Breast epithelium (tissue), 4 donors: ENCODE data around the gene MEX3D. TPM values are rescaled to one million over a fixed set of nuclear protein-coding genes. Genes with fewer than 3 reads are reported as not detected.

Experiments
- DNase-seq, 2 donors: peaks; one replicate each; pipeline ENCODE4 v3.0.0-alpha.2; 2019; ENCODE audit warnings: low spot score in 2 of 2
- H3K27ac ChIP-seq, 2 donors: fragments of 200-600 bp; sonication (generic) in 1 of 2; one replicate each; pipeline ENCODE4 v1.5.1; 2016 to 2019; ENCODE audit warnings: mild to moderate bottlenecking in 1 of 2
- H3K27me3 ChIP-seq, 2 donors: fragments of 200-600 bp; sonication (generic) in 1 of 2; one replicate each; pipeline versions ENCODE4 v1.5.1 to v1.6.0; 2017 to 2019; ENCODE audit warnings: control low read depth in 1 of 2, mild to moderate bottlenecking in 1 of 2
- H3K36me3 ChIP-seq: fragments of 200-600 bp; one replicate; pipeline ENCODE4 v1.5.1; 2019
- H3K4me1 ChIP-seq, 2 donors: fragments of 200-600 bp; sonication (generic); one replicate each; pipeline ENCODE4 v1.5.1; 2016 to 2019; ENCODE audit warnings: control low read depth in 1 of 2
- H3K4me3 ChIP-seq, 3 donors: fragments of 200-600 bp; sonication (generic); 1 replicate in 2 of 3; 2 replicates in 1 of 3; pipeline ENCODE4 v1.5.1; 2016 to 2019; ENCODE audit warnings: mild to moderate bottlenecking in 3 of 3, moderate library complexity in 2 of 3
- H3K9me3 ChIP-seq, 2 donors: fragments of 200-600 bp; sonication (generic) in 1 of 2; one replicate each; pipeline ENCODE4 v1.5.1; 2016 to 2019; ENCODE audit warnings: control low read depth in 1 of 2
- CTCF ChIP-seq, 3 donors: fragments of 450-650 bp; IDR thresholded peaks; one replicate each; pipeline ENCODE4 v1.5.1; 2016 to 2017; ENCODE audit warnings: antibody characterized with exemption in 3 of 3, mild to moderate bottlenecking in 3 of 3, moderate library complexity in 3 of 3
- POLR2A ChIP-seq: fragments of 450-650 bp; IDR thresholded peaks from one replicate; pipeline ENCODE4 v1.6.1; 2016; ENCODE audit warnings: antibody characterized with exemption, mild to moderate bottlenecking, moderate library complexity
- POLR2AphosphoS5 ChIP-seq, 3 donors: sonication (generic); formaldehyde crosslinking; IDR thresholded peaks; one replicate each; pipeline ENCODE4 v1.6.1; 2017; ENCODE audit warnings: antibody characterized with exemption in 3 of 3
- intact Hi-C: fragments of 100-400 bp; cut with DNase I; formaldehyde crosslinking; loops from one replicate; pipeline ENCODE4 v1.15.1; 2023; ENCODE audit warnings: low total_unique reads
- total RNA-seq, 3 donors: library from RNA; depleted of rRNA; stranded (reverse); fragments of >200 nt; gene quantifications; one replicate each; pipeline ENCODE4 v1.1.0, GENCODE V29; 2016

MEX3D gene
- total RNA-seq, 3 donors from 2014 or later: 12.5 to 14.3 (median 12.6) TPM

- H3K36me3 ChIP-seq: no peaks in the 10 kb centered on the region
- DNase-seq: no peak
- H3K27me3 ChIP-seq: peaks cover 3 to 43% of the 10 kb centered on the region in 2 donors
- TF ChIP-seq POLR2AphosphoS5 (IDR thresholded peaks at IDR 0.05) (no peak), POLR2A (no peak)
- no peak overlapping the region for H3K4me3 ChIP-seq
- intact Hi-C loops: no loop called here
- no peaks in the 10 kb centered on the region for H3K4me1 ChIP-seq
- no peaks in the 10 kb centered on the region for H3K9me3 ChIP-seq
- no peak overlapping the region for H3K27ac ChIP-seq
Observed at GRCh38 chr19:1528596-1529429, 39.3 kb downstream of the MEX3D start.

GRCh38 chr19:1527650-1528309, 40.3 kb downstream of the MEX3D start:
- intact Hi-C loops: no loop called here
- no peaks in the 10 kb centered on the region for H3K9me3 ChIP-seq
- no peak for DNase-seq
- no peaks in the 10 kb centered on the region for H3K36me3 ChIP-seq
- H3K4me1 ChIP-seq: no peaks in the 10 kb centered on the region
- no peak for TF ChIP-seq POLR2A
- TF ChIP-seq CTCF (IDR thresholded peaks at IDR 0.05): no peak
- no peak for TF ChIP-seq POLR2AphosphoS5 (IDR thresholded peaks at IDR 0.05)
- no peak overlapping the region for H3K27ac ChIP-seq
- no peak overlapping the region for H3K4me3 ChIP-seq
- H3K27me3 ChIP-seq: peaks cover 9 to 52% of the 10 kb centered on the region in 2 donors

GRCh38 chr19:1526979-1527649, 41.0 kb downstream of the MEX3D start:
- Histone ChIP-seq H3K36me3 (no peaks in the 10 kb centered on the region), H3K4me1 (no peaks in the 10 kb centered on the region), H3K4me3 (no peak overlapping the region), H3K27me3 (peaks cover 9 to 52% of the 10 kb centered on the region in 2 donors), H3K27ac (no peak overlapping the region), H3K9me3 (no peaks in the 10 kb centered on the region)
- intact Hi-C loops: no loop called here
- no peak for TF ChIP-seq POLR2A
- TF ChIP-seq POLR2AphosphoS5 (IDR thresholded peaks at IDR 0.05): no peak
- TF ChIP-seq CTCF (IDR thresholded peaks at IDR 0.05): no peak
- no peak for DNase-seq

GRCh38 chr19:1526066-1526778, 41.9 kb downstream of the MEX3D start:
- Histone ChIP-seq H3K36me3 (no peaks in the 10 kb centered on the region), H3K4me1 (no peaks in the 10 kb centered on the region), H3K27ac (no peak overlapping the region), H3K27me3 (peaks cover 9 to 52% of the 10 kb centered on the region in 2 donors), H3K4me3 (no peak overlapping the region), H3K9me3 (no peaks in the 10 kb centered on the region)
- intact Hi-C loops: no loop called here
- TF ChIP-seq POLR2A: no peak
- TF ChIP-seq CTCF (IDR thresholded peaks at IDR 0.05): no peak
- no peak for TF ChIP-seq POLR2AphosphoS5 (IDR thresholded peaks at IDR 0.05)
- DNase-seq: no peak

- no peak for DNase-seq
- H3K4me1 ChIP-seq: no peaks in the 10 kb centered on the region
- intact Hi-C loops: no loop called here
- peak overlapping the region in 2 of 3 donors; percentile 22 to 49 for H3K4me3 ChIP-seq
- H3K9me3 ChIP-seq: no peaks in the 10 kb centered on the region
- H3K27me3 ChIP-seq: peaks cover 9 to 52% of the 10 kb centered on the region in 2 donors
- no peak for TF ChIP-seq POLR2AphosphoS5 (IDR thresholded peaks at IDR 0.05)
- H3K27ac ChIP-seq: no peak overlapping the region
- H3K36me3 ChIP-seq: no peaks in the 10 kb centered on the region
Observed at GRCh38 chr19:1525343-1525742, 42.8 kb downstream of the MEX3D start.
